Spinal cord (tissue), 10 donors: ENCODE data around the gene SEC22C. TPM values are rescaled to one million over a fixed set of nuclear protein-coding genes. Genes with fewer than 3 reads are reported as not detected.

Experiments used
- DNase-seq, 6 donors: peaks; one replicate each; pipeline versions ENCODE4 v3.0.0 to v3.0.0-alpha.2; 2013 to 2015; ENCODE audit warnings: low spot score in 6 of 6, low read depth in 4 of 6
- H3K27ac ChIP-seq: one replicate; pipeline ENCODE4 v1.5.1; 2013; ENCODE audit warnings: low read depth, low read length, control low read depth
- H3K27me3 ChIP-seq: one replicate; pipeline ENCODE4 v1.6.1; 2013; ENCODE audit warnings: low read length; ENCODE audit not compliant: control insufficient read depth, insufficient read depth
- H3K36me3 ChIP-seq: one replicate; pipeline ENCODE4 v1.6.1; 2013; ENCODE audit warnings: low read length; ENCODE audit not compliant: control insufficient read depth, insufficient read depth
- H3K4me1 ChIP-seq: one replicate; pipeline ENCODE4 v1.6.1; 2013; ENCODE audit warnings: low read length; ENCODE audit not compliant: control insufficient read depth, insufficient read depth
- H3K4me3 ChIP-seq: one replicate; pipeline ENCODE4 v1.5.1; 2013; ENCODE audit warnings: low read depth, low read length, control low read depth
- H3K9me3 ChIP-seq: one replicate; pipeline ENCODE4 v1.6.1; 2013; ENCODE audit warnings: low read length; ENCODE audit not compliant: control insufficient read depth, insufficient read depth
- WGBS: methylation state at CpG from one replicate; pipeline ENCODE4 v1.1.5; 2013; ENCODE audit warnings: missing lambda C conversion rate; ENCODE audit not compliant: insufficient coverage; 5-methylcytosine and 5-hydroxymethylcytosine counted together
- polyA plus RNA-seq, 2 donors: library from polyadenylated mRNA; unstranded; fragments of 120-200 nt; gene quantifications; one replicate each; pipeline ENCODE4 v1.2.1, GENCODE V29; 2013; ENCODE audit not compliant: insufficient read length in 2 of 2
- total RNA-seq, 2 donors: library from RNA; depleted of rRNA in 1 of 2; stranded (reverse); fragments of 120-200 nt in 1 of 2; fragments of >200 nt in 1 of 2; gene quantifications; one replicate each; pipeline versions ENCODE4 v1.2.3 to v1.2.4, GENCODE V29; 2013 to 2014
- donor health status: healthy.

The SEC22C gene
- total and polyA plus RNA-seq, 4 donors, result 40.4 to 67.4 (median 53.3) TPM

- no peaks in the 10 kb centered on the region for H3K4me1 ChIP-seq
- no peak overlapping the region for H3K27ac ChIP-seq
- no peaks in the 10 kb centered on the region for H3K27me3 ChIP-seq
- H3K36me3 ChIP-seq, result peaks cover 7% of the 10 kb centered on the region
- no peaks in the 10 kb centered on the region for H3K9me3 ChIP-seq
- no peak overlapping the region for H3K4me3 ChIP-seq
- no peak for DNase-seq
Measured at GRCh38 chr3:42530073-42530472, 51.7 kb downstream of the SEC22C start.

GRCh38 chr3:42529468-42529867 is 52.3 kb downstream of the SEC22C start:
- no peak for DNase-seq
- H3K4me1 ChIP-seq, result no peaks in the 10 kb centered on the region
- H3K9me3 ChIP-seq, result no peaks in the 10 kb centered on the region
- no peak overlapping the region for H3K4me3 ChIP-seq
- peaks cover 7% of the 10 kb centered on the region for H3K36me3 ChIP-seq
- no peaks in the 10 kb centered on the region for H3K27me3 ChIP-seq
- WGBS, result 83% methylated on average over 2 of the region's 2 CpGs
- H3K27ac ChIP-seq, result no peak overlapping the region

- H3K27ac ChIP-seq, result no peak overlapping the region
- WGBS, result 90% methylated on average over 9 of the region's 11 CpGs
- H3K27me3 ChIP-seq, result no peaks in the 10 kb centered on the region
- DNase-seq, result no peak
- H3K9me3 ChIP-seq, result no peaks in the 10 kb centered on the region
- no peak overlapping the region for H3K4me3 ChIP-seq
- H3K36me3 ChIP-seq, result peaks cover 7% of the 10 kb centered on the region
- H3K4me1 ChIP-seq, result no peaks in the 10 kb centered on the region
Measured at GRCh38 chr3:42527368-42527917, 54.3 kb downstream of the SEC22C start.

DNA sequence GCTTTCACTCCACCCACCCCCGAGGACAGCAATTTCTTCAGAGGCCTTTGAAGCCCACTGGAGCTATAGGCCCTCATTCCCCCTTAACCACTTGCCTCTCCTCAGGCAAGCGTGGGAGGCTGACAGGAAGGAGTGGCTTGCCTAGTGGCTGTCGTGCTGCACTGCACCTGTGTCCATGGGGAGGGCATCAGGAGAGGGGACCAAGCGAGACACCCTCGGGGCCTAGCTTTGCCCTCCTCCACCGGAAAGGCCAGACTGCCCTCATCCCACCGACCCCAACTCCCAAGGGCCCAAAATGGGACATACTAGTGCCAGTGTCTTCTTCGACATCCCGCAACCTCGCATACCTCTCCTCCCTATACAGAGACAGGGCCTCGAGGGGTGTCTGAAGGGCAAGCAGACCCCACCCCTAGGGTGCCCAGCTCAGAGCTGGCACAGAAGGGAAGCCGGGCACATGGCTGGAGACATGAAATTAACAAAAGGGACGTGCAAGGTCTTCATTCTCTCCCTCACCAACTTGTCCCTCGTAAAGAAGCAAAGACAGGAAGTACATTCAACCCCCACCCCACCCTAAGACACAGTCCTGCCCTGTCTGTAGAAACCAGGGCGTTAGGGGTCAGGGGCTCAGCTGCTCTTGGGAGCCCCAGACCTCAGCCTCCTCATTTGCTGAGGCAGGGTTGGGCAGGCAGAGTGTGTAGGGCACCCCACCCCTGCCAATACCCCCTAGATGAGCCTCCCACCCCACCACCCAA is 55.0 kb downstream of the SEC22C start:
- Histone ChIP-seq H3K36me3 (peaks cover 7% of the 10 kb centered on the region), H3K4me1 (no peaks in the 10 kb centered on the region), H3K4me3 (no peak overlapping the region), H3K9me3 (no peaks in the 10 kb centered on the region), H3K27me3 (no peaks in the 10 kb centered on the region), H3K27ac (no peak overlapping the region)
- no peak for DNase-seq
- WGBS, result 74% methylated on average over 9 of the region's 15 CpGs

DNA sequence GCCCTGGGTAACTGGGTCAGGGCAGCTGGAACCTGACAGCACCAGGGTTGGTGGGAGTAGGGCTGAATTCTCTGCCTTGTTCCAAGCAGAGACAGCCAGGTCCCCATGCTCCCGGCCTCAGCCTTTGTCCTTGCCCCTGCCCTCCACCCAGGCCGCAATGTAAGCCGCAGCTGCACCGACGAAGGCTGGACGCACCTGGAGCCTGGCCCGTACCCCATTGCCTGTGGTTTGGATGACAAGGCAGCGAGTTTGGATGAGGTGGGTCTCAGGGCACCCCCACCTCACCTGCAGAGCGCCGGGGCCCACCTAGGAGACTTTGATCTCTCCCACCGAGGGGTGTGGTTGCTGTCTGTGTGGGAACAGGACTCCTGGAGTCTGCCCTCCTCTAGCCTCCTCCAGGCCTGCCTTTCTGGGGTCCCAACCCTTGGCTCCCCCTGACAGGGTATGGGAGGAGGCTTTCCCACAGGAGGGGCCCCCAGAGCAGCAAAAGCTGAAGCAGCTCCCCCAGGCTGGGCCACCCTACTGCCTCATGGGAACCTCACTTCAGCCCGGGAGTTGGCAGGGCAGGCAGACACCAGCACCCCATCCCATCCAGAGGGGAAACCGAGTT is 55.9 kb downstream of the SEC22C start:
- H3K4me1 ChIP-seq, result no peaks in the 10 kb centered on the region
- peaks cover 7% of the 10 kb centered on the region for H3K36me3 ChIP-seq
- H3K27ac ChIP-seq, result no peak overlapping the region
- H3K27me3 ChIP-seq, result no peaks in the 10 kb centered on the region
- H3K4me3 ChIP-seq, result no peak overlapping the region
- WGBS, result 89% methylated on average over 9 of the region's 13 CpGs
- no peaks in the 10 kb centered on the region for H3K9me3 ChIP-seq
- no peak for DNase-seq

DNA sequence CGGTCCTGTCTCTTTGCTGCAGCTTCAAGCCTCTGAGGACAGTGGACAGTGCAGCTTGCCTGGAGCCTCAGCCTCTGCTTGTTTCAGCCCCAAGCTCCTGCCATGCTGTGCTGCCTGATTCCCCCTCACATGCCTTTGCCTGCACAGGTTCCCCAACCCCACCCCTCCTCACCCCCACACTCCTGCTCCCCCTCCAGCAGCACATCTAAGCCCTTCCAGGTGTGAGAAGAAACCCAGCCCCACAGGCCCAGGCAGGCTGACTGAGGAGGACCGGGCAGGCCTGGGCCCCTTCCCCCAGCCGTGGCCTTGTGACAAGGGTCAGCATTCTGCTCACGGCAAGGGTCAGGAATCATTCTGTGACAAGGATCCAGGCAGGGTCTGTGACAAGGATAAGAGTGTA is 56.6 kb downstream of the SEC22C start:
- DNase-seq, result no peak
- Histone ChIP-seq H3K9me3 (no peaks in the 10 kb centered on the region), H3K4me1 (no peaks in the 10 kb centered on the region), H3K4me3 (no peak overlapping the region), H3K36me3 (peaks cover 7% of the 10 kb centered on the region), H3K27me3 (no peaks in the 10 kb centered on the region), H3K27ac (no peak overlapping the region)
- 63% methylated on average over 4 of the region's 4 CpGs for WGBS

DNA sequence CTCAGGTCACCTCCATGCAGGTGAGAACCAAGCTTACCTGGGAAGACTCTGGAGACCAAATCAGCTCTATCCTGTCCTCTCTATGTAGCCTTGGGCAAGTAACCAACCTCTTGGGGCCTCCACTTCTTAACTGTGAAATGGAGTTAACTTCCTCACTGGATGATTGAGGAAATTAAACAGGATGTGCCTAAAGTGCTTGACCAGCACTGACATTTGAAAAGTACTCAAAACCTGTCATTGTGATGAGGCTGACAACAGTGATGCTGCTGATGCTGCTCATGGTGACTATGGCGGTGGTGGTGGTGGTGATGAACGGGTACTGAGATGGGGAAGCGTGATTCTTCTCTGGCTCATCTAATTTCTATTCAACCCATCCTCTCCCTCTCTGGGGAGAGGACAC is 57.0 kb downstream of the SEC22C start:
- no peaks in the 10 kb centered on the region for H3K9me3 ChIP-seq
- DNase-seq, result no peak
- peaks cover 7% of the 10 kb centered on the region for H3K36me3 ChIP-seq
- H3K27ac ChIP-seq, result no peak overlapping the region
- no peak overlapping the region for H3K4me3 ChIP-seq
- H3K4me1 ChIP-seq, result no peaks in the 10 kb centered on the region
- WGBS, result no CpG with 5 or more reads among the region's 3 CpGs
- no peaks in the 10 kb centered on the region for H3K27me3 ChIP-seq

DNA sequence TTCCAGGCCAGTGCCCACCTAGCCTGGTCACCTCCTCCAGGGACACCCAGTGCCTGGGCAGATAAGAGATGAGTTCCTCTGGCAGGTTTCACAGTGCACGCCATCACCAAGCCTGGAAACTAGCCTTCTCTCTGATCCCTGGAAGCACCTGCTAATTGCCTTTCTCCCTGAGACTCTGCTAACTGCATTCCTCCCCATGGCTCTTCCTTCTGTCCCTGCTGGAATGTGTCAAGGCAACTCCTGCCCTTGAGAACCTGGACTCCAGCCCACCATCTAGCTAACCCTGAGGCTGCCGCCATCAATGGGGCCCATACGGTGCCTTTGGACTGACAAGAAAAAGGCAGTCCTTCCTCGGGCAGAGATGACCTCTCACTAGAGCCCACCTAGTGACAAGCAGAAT is 60.9 kb downstream of the SEC22C start:
- WGBS, result 95% methylated on average over 3 of the region's 4 CpGs
- H3K27ac ChIP-seq, result no peak overlapping the region
- no peaks in the 10 kb centered on the region for H3K9me3 ChIP-seq
- no peak overlapping the region for H3K4me3 ChIP-seq
- no peaks in the 10 kb centered on the region for H3K27me3 ChIP-seq
- H3K4me1 ChIP-seq, result no peaks in the 10 kb centered on the region
- peaks cover 2% of the 10 kb centered on the region for H3K36me3 ChIP-seq
- DNase-seq, result no peak

GRCh38 chr3:42520336-42520735 is 61.4 kb downstream of the SEC22C start:
- 29% methylated on average over 3 of the region's 4 CpGs for WGBS
- H3K4me3 ChIP-seq, result no peak overlapping the region
- H3K27ac ChIP-seq, result no peak overlapping the region
- no peaks in the 10 kb centered on the region for H3K36me3 ChIP-seq
- no peaks in the 10 kb centered on the region for H3K27me3 ChIP-seq
- no peaks in the 10 kb centered on the region for H3K9me3 ChIP-seq
- H3K4me1 ChIP-seq, result no peaks in the 10 kb centered on the region
- no peak for DNase-seq

DNA sequence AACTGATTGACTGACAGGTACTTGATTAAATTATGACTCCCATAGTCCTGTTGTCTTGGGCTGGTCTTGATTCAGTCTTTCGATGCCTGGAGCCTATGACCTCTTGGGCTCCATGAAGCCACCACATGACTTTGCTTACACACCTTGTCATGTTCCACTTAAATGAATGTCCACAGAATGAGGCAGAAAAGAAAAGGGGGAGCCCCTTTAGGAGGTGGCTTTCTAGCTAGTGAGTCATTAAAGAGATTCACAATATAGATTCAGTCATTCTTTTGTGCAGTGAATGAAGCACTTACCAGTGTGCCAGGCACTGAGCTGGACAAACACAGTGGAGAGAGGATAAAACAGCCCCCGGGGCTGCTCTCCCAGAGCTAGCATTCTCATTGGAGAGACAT is 62.2 kb downstream of the SEC22C start:
- no peak for DNase-seq
- no peaks in the 10 kb centered on the region for H3K4me1 ChIP-seq
- no peaks in the 10 kb centered on the region for H3K36me3 ChIP-seq
- no peak overlapping the region for H3K27ac ChIP-seq
- H3K27me3 ChIP-seq, result no peaks in the 10 kb centered on the region
- no peaks in the 10 kb centered on the region for H3K9me3 ChIP-seq
- WGBS, result no CpG with 5 or more reads among the region's 2 CpGs
- no peak overlapping the region for H3K4me3 ChIP-seq
